BJ (cell line): ENCODE results near the gene EXOSC1. TPM values are rescaled to one million over a fixed set of nuclear protein-coding genes. Genes with fewer than 3 reads are reported as not detected.

Experiments
- CTCF ChIA-PET: fragments of 350-600 bp; formaldehyde crosslinking; extraction: SDS; loops from one replicate; lab custom pipeline; 2021; ENCODE audit warnings: antibody characterized with exemption, inconsistent platforms; lab: Yijun Ruan, JAX
- POLR2A ChIA-PET: fragments of 300-600 bp; sonication (Branson Sonifier 250); formaldehyde crosslinking; extraction: SDS; loops from one replicate; lab custom pipeline; 2021; ENCODE audit warnings: antibody characterized with exemption; lab: Charles Lee
- DNase-seq: peaks from one replicate; pipeline ENCODE4 v3.0.0-alpha.2; 2011; ENCODE audit warnings: low read depth
- H3K27me3 ChIP-seq: 2 replicates; pipeline ENCODE4 v1.6.0; 2011; ENCODE audit warnings: low read length; ENCODE audit not compliant: control insufficient read depth, insufficient read depth
- H3K36me3 ChIP-seq: 2 replicates; pipeline ENCODE4 v1.5.1; 2011; ENCODE audit warnings: low read length; ENCODE audit not compliant: control insufficient read depth, insufficient read depth
- H3K4me3 ChIP-seq: 2 replicates; pipeline ENCODE4 v1.5.1; 2011; ENCODE audit warnings: low read depth, mild to moderate bottlenecking, control low read depth, low read length
- CTCF ChIP-seq: IDR thresholded peaks from 2 replicates; pipeline ENCODE4 v1.5.1; 2011; ENCODE audit warnings: low read depth, mild to moderate bottlenecking, control low read depth, inconsistent platforms, low read length, moderate library complexity; ENCODE audit not compliant: insufficient read depth
- polyA plus RNA-seq: library from polyadenylated mRNA; depleted of rRNA; stranded (reverse); fragments of >200 nt; gene quantifications from 2 replicates; pipeline ENCODE4 v1.2.3, GENCODE V29; 2011

Gene EXOSC1
- polyA plus RNA-seq, 1 experiment, result 49.4 TPM

GRCh38 chr10:97485647-97486281 is 40.0 kb upstream of the EXOSC1 start:
- ChIA-PET CTCF (no interaction called here), POLR2A (interaction anchor here (0.6 kb wide), 1 partner anchor 12 kb away, joined by 9 read pairs; no protein-coding TSS in a partner anchor)
- Histone ChIP-seq H3K4me3 (no peak overlapping the region), H3K36me3 (peaks cover 3% of the 10 kb centered on the region), H3K27me3 (no peaks in the 10 kb centered on the region)
- no peak for DNase-seq
- no peak for TF ChIP-seq CTCF

GRCh38 chr10:97483921-97484320 is 38.1 kb upstream of the EXOSC1 start:
- CTCF ChIA-PET, result no interaction called here
- POLR2A ChIA-PET, result no interaction called here
- Histone ChIP-seq H3K27me3 (no peaks in the 10 kb centered on the region), H3K36me3 (peaks cover 5% of the 10 kb centered on the region), H3K4me3 (no peak overlapping the region)
- no peak for DNase-seq
- TF ChIP-seq CTCF, result no peak

DNA sequence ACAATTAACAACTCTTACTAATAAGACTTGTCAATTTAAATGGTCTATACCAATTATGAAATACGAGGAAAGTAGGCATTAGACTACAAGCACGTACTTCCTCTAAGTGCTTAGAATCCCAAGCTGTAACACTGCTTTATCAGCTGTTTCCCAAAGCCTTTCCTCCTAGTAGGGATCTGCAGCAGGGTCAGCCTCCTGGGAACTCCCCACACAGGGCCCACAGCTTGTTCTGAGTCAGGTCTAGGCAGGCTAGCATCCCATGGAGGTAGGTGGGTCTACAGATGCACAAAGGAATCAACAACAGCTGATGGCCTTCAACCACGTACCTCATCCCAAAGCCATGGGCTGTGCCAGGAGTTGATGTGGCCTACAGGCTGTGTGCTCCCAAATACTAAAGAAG is 37.7 kb upstream of the EXOSC1 start:
- POLR2A ChIA-PET, result no interaction called here
- DNase-seq, result no peak
- CTCF ChIA-PET, result interaction anchor here (0.9 kb wide), 1 partner anchor 88 kb away, joined by 3 read pairs; no protein-coding TSS in a partner anchor

DNA sequence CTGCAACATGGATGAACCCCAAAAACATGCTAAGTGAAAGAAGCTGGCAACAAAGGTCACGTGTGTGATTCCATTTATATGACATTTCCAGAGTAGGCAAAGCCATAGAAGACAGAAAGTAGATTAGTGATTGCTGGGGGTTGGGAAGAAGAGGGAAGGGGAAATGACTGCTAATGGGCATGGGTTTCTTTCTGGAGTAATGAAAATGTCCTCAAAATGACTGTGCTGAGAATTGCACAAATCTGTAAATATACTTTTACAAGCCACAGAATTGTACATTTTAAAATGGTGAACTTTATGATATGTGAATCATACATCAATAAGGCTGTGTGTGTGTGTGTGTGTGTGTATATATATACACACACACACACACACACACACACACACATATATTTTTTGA is 36.6 kb upstream of the EXOSC1 start:
- H3K4me3 ChIP-seq, result no peak overlapping the region
- ChIA-PET POLR2A (no interaction called here), CTCF (interaction anchor here (1.8 to 2.1 kb wide), 2 partner anchors 17 to 72 kb away, joined by 5 to 7 read pairs; no protein-coding TSS in a partner anchor)
- DNase-seq, result no peak
- H3K27me3 ChIP-seq, result no peaks in the 10 kb centered on the region
- TF ChIP-seq CTCF, result no peak
- H3K36me3 ChIP-seq, result peaks cover 6% of the 10 kb centered on the region

More for the DNA sequence above, 37.7 kb upstream of the EXOSC1 start:
- H3K36me3 ChIP-seq, result peaks cover 6% of the 10 kb centered on the region
- no peak overlapping the region for H3K4me3 ChIP-seq
- TF ChIP-seq CTCF, result no peak
- no peaks in the 10 kb centered on the region for H3K27me3 ChIP-seq

DNA sequence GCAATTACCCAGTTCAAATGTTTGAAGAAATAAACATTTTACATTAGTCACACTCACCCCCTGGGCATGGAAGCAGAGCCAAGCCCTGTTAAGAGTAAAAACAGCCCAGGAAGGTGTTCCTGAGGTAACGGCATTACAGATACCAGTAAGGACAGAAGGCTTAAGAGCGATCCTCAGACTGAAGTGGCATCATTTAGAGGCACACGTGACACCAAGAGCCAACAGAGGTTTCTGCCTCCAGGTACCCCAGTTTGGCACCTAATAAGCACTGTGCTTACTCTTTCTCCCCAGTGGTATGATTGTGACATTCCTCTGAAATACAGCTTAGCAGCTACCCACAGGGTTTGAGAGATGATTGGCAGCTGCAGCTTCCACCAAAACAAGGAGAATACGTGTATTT is 35.3 kb upstream of the EXOSC1 start:
- Histone ChIP-seq H3K36me3 (peaks cover 10% of the 10 kb centered on the region), H3K4me3 (no peak overlapping the region), H3K27me3 (no peaks in the 10 kb centered on the region)
- CTCF ChIA-PET, result interaction anchor here (1.4 to 2.1 kb wide), 3 partner anchors 16 to 73 kb away, joined by 4 to 7 read pairs (median 5); no protein-coding TSS in a partner anchor
- DNase-seq, result no peak
- no peak for TF ChIP-seq CTCF
- POLR2A ChIA-PET, result no interaction called here
